ENCODE measurements around the gene EGFL7. TPM values are rescaled to one million over a fixed set of nuclear protein-coding genes. Genes with fewer than 3 reads are reported as not detected.

Gene EGFL7
- total and polyA plus RNA-seq, 7 donors = 6.0 to 75.6 (median 43.4) TPM

- H3K36me3 ChIP-seq = no peaks in the 10 kb centered on the region
- H3K27me3 ChIP-seq = peaks cover 0 to 21% (median 0%) of the 10 kb centered on the region in 3 donors
- intact Hi-C loops (cut with DNase I) = no loop called here
- no peak for TF ChIP-seq CTCF (IDR thresholded peaks at IDR 0.05)
- no peak for TF ChIP-seq POLR2AphosphoS5 (IDR thresholded peaks at IDR 0.05)
- no peak for TF ChIP-seq EP300 (IDR thresholded peaks at IDR 0.05)
- TF ChIP-seq POLR2A (IDR thresholded peaks at IDR 0.05) = no peak
- H3K4me1 ChIP-seq = no peaks in the 10 kb centered on the region
- H3K9me3 ChIP-seq = no peaks in the 10 kb centered on the region
- H3K27ac ChIP-seq = no peak overlapping the region
- no peak for DNase-seq
- 93 to 94% methylated on average over 11 of the region's 11 CpGs for WGBS, 2 donors
- H3K4me3 ChIP-seq = no peak overlapping the region
Measured at GRCh38 chr9:136651860-136652259, 10.9 kb upstream of the EGFL7 start.

GRCh38 chr9:136653323-136654079 lies 9.2 kb upstream of the EGFL7 start:
- H3K4me3 ChIP-seq = no peak overlapping the region
- WGBS, 2 donors = 56 to 61% methylated on average over 43 of the region's 43 CpGs
- no peak for DNase-seq
- H3K4me1 ChIP-seq = no peaks in the 10 kb centered on the region
- H3K27ac ChIP-seq = peak overlapping the region in 1 of 4 donors; percentile 55
- peaks cover 0 to 27% (median 6%) of the 10 kb centered on the region in 3 donors for H3K27me3 ChIP-seq
- no peaks in the 10 kb centered on the region for H3K36me3 ChIP-seq
- intact Hi-C loops (cut with DNase I) = no loop called here
- H3K9me3 ChIP-seq = no peaks in the 10 kb centered on the region
- no peak for TF ChIP-seq EP300 (IDR thresholded peaks at IDR 0.05)
- TF ChIP-seq CTCF (IDR thresholded peaks at IDR 0.05) = no peak
- no peak for TF ChIP-seq POLR2AphosphoS5 (IDR thresholded peaks at IDR 0.05)
- no peak for TF ChIP-seq POLR2A (IDR thresholded peaks at IDR 0.05)

GRCh38 chr9:136654820-136655535 lies 7.7 kb upstream of the EGFL7 start:
- Histone ChIP-seq H3K27ac (peak overlapping the region; percentile 19 to 57 (median 37)), H3K9me3 (no peaks in the 10 kb centered on the region), H3K4me3 (no peak overlapping the region), H3K4me1 (no peaks in the 10 kb centered on the region), H3K36me3 (no peaks in the 10 kb centered on the region), H3K27me3 (peaks cover 3 to 41% (median 8%) of the 10 kb centered on the region in 3 donors)
- intact Hi-C loops (cut with DNase I) = no loop called here
- TF ChIP-seq CTCF (IDR thresholded peaks at IDR 0.05) (no peak), POLR2A (IDR thresholded peaks at IDR 0.05) (no peak), EP300 (IDR thresholded peaks at IDR 0.05) (no peak), POLR2AphosphoS5 (IDR thresholded peaks at IDR 0.05) (no peak)
- 68 to 71% methylated on average over 15 of the region's 15 CpGs for WGBS, 2 donors
- DNase-seq = no peak

GRCh38 chr9:136655536-136656182 lies 7.1 kb upstream of the EGFL7 start:
- Histone ChIP-seq H3K9me3 (no peaks in the 10 kb centered on the region), H3K27me3 (peaks cover 3 to 47% (median 8%) of the 10 kb centered on the region in 3 donors), H3K4me3 (no peak overlapping the region), H3K27ac (peak overlapping the region; percentile 48 to 60 (median 57)), H3K4me1 (no peaks in the 10 kb centered on the region), H3K36me3 (no peaks in the 10 kb centered on the region)
- TF ChIP-seq POLR2AphosphoS5 (IDR thresholded peaks at IDR 0.05) = peak; percentile 31 to 77 (median 62)
- TF ChIP-seq EP300 (IDR thresholded peaks at IDR 0.05) = peak in 2 of 4 donors; percentile 55 to 78
- TF ChIP-seq POLR2A (IDR thresholded peaks at IDR 0.05) = no peak
- TF ChIP-seq CTCF (IDR thresholded peaks at IDR 0.05) = no peak
- WGBS, 2 donors = 24 to 39% methylated on average over 18 of the region's 18 CpGs
- DNase-seq = no peak
- intact Hi-C loops (cut with DNase I) = no loop called here

Data from sigmoid colon (tissue), 7 donors.